Activated CD8-positive, alpha-beta memory T cell treated with anti-CD3 and anti-CD28 coated beads, Interleukin-2, amount 50 U/mL, for 1 hour (primary cell): ENCODE measurements around the gene PRKCB.

Experiments
- DNase-seq: peaks from one replicate; pipeline ENCODE4 v3.0.0-alpha.2; 2020; ENCODE audit errors: extremely low read depth

The PRKCB gene

DNA sequence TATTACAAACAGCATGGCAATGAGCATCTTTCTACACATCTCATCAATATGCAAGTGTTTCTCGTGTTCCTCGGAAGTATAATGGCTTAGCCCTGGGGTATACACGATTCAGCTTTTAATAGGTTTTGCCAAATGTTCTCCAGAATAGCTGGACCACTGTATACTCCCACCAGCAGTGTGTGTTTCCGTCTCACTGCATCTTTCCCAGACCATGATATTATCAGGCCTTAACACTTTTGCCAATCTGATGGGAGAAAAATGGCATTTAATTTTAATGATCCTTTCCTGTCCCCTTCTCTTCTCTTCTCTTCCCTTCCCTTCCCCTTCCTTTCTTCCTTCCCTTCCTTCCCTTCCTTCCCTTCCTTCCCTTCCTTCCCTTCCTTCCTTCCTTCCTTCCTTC lies 30.8 kb downstream of the PRKCB start:
- DNase-seq, result no peak

DNA sequence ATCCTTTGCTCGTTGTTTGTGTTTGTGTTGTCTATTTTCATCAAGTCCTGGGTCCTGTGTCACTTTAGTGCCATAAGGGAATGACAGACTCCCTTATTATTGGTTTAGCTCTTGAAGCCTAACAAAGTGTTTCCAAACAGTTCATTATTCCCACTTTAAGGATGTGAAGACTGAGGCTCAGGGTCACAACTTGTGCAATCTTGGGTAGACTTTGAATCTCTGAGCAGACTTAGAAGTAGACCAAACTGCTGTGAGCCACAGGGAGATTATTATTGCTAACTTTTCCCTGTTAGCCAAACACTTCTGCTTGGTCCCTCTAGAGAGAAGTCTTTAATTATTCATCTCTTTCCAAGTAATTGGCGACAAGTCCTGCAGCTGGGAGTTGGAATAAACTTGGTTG lies 31.8 kb downstream of the PRKCB start:
- no peak for DNase-seq

GRCh38 chr16:23868136-23868535 lies 32.4 kb downstream of the PRKCB start:
- no peak for DNase-seq

GRCh38 chr16:23869052-23869451 lies 33.3 kb downstream of the PRKCB start:
- DNase-seq, result no peak

GRCh38 chr16:23871924-23872323 lies 36.1 kb downstream of the PRKCB start:
- no peak for DNase-seq

- no peak for DNase-seq
Measured at GRCh38 chr16:23874613-23875294, 39.0 kb downstream of the PRKCB start.

DNA sequence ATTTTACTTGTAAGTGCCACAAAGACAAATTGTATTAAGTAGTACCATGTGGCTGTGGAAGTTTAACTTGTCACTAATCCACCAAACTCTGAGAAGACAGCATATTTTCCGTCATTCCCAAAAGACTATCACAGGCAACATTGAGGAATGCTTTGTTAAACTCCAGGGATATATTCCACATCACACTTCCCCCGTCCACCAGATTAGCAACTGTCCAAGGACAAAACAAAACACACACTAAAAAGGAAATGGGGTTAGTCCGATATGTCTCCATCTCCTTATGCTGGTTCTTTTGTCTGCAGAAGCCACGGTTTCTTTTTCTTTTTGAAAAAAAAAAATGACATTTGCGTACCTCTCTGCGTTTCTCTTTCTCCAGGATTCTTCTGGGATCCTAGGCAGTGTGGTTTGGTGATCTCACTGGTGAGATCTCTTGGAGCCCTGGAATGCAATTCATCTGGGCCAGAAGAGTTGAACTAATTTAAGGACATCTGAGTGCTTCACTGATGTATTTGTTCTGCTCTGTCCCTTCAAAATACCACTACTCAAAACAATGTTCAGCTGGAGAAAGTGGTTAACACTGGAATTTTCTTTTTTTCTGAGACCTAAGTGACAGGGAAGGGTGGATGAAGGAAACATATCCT lies 40.6 kb downstream of the PRKCB start:
- DNase-seq, result no peak

DNA sequence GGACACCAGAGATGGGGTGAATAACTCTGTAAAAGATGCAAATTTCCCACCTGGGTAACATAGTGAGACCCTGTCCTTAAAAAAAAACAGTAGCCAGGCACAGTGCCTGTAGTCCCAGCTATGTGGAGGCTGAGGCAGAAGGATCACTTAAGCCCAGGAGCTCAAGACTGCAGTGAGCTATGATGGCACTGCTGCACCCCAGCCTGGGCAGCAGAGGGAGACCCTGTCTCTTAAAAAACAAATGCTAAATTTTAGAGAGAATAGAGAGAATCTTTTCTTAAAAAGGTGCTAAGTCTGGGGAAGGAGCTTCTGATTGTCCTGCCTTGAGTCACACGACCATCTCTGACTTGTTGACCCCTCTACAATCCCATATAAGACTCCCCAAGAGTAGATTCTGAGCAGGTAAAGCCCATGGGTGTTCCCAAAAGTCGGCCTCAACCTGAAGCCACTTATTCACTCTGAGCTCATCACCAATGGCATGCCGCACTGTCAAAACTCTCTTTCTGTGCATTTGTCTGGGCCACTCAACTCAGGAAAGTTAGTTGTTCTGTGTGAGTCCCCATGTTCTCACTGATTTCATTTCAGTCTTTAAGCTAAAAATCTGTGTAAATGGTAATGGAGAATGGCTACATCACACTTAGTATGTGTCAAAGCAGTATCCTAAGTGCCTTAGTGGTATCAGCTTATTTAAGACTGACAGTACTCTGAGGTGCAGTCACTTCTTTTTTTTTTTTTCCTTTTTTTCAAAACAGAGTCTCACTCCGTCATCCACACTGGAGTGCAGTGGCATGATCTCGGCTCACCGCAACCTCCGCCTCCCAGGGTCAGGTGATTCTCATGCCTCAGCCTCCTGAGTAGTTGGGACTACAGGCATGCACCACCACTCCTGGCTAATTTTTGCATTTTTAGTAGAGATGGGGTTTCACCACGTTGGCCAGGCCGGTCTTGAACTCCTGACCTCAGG lies 41.6 kb downstream of the PRKCB start:
- DNase-seq, result no peak

DNA sequence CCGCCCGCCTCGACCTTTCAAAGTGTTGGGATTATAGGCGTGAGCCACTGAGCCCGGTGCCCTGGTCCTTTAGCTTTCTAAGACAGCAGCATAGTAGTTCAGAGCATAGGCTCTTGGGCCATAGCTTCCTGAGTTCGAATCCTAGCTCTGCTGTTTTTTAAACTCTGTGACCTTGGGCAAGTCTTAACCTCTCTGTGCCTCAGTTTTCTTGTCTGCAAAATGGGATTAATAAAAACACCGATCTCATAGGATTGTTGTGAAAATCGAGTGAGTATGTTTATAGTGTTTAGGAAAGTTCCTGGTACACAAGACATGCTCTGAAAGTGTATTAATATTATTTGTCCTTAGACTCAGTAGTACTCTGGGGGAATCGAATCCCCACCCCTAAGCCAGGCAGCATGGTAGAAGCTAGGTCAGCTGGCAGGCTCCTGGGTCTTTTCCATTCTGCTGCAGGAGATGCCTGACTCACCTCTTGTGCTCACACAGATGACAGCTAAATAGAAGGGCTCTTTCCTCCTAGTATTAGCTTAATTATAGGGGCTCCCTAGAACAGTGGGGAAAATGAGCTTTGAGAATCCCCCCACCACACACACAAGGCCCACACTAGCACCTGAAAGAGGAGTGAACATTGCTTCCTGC lies 44.1 kb downstream of the PRKCB start:
- DNase-seq, result no peak

GRCh38 chr16:23889189-23889588 lies 53.4 kb downstream of the PRKCB start:
- no peak for DNase-seq

DNA sequence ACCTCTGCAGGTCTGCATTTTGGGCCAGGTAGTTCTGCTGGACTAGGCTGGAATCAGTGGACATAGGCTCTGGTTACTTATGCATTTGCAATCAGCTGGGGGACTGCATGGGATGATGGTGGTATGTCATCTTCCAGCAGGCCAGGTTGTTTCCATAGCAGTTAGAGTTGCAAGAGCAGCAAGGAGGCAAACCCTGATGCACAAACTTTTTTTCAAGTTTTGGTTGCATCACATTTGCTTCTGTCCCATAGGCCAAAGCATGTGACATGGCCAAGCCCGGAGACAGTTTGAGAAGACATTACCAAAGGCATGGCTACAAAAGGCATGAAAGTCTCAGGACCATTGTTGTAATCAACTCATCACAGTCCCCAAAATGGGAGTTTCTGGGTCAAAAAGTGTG lies 58.2 kb downstream of the PRKCB start:
- no peak for DNase-seq

- DNase-seq, result no peak
Measured at GRCh38 chr16:23895052-23895451, 59.3 kb downstream of the PRKCB start.

DNA sequence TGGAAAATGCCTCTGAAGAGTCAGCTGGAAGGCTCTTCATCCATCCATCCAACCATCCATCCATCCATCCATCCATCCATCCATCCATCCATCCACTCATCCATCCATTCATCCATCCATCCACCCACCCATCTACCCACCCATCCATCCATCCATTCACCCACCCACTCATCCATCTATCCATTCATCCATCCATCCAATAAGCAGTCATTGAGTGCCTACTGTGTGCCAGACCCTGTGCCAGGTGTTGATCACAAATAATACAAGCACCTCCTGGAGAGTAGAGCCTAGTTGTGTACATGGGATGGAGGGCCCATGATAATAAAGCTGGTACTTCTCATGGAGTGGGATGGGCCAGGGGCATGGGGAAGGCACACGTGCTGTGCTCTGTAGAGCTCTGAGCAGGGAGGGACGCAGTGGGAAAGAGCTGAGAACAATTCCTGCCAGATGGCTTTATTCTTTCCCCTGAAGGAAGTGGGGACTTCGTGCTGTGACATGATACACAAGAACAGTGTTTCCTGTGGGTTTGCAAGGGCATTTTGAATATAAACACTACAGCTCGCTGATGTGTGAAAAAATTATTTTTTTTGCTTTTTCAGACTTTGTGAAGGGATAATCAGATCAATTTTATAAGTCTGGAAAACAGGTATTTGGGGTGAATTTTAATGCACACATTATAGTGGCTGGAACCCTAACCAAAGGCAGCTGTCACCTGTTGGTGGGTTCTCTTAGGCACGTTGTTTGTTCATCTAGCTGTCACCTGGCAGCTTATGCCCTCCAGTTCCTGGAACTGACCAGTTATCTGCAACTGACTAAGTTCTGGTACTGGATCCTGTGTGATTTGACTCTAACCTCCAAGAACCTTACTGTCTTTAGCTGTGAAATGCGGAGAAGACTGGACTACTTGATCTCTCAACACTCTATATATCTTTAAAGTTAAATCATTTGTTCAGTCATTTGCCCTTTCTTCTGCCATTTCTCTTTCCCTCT lies 61.3 kb downstream of the PRKCB start:
- DNase-seq, result no peak

DNA sequence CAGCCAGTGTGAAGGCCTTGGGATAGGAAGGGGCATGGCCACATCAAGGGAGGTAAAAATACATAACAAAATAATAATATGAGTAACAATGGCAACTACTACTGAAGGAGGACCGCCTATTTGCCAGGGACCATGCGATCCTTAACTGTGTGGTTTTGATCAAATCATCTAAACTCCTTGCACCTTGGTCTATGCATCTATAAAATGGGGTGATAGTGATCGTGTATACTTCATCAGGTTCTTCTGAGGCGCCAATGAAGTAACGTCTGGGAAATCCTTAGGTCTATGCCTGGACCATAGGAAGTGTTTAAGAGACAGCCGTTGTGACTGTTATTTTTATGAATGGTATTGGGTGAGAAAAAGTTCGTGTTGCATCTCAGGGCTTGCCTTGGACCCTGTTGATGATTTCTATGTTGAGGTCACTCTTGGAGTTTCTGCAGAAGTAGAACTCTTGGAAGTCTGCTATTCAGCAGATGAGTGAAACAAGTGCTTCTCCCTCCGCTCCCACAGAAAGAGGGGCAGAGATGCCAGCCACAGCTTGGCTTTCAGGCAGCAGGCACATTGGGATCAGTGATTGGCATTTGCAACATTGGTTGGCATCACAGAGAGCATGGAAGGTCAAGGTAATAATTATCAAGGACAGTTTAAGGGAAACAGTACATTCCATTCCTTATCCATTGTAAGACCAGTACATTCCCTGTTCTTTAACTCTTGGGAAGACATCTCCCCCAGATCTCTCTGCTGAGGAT lies 63.1 kb downstream of the PRKCB start:
- no peak for DNase-seq

GRCh38 chr16:23899869-23900268 lies 64.1 kb downstream of the PRKCB start:
- no peak for DNase-seq

DNA sequence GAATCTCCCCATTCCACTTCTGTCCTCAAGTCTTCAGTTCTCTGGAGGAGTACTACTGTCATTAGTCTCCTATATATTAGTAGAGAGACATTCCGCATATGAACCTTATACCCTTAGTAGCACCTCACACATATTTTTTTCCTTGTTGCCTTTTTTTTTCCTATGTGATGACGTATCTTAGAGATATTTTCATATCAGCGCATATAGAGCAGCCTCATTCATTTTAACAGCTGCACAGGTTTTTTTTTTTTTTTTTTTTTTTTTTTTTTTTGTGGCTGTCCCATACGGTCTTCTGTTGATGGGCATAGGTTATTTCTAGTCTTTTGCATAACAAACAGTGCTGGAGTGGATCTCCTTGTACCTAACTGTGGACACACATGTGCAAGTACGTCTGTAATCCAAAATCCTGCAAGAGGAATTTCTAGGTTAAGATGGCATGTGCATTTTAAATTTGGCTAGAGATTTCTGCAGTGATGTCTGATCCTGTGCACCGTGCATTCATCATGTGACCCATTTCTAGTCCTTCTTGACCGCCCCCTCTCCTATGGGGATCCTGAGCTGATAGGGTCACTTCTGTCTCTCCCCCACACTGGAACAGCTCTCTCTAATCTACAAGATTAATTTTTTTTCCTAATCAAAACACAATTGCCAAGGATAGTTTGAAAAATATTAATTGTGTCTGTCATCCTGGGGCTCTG lies 64.8 kb downstream of the PRKCB start:
- no peak for DNase-seq

- DNase-seq, result no peak
Measured at GRCh38 chr16:23901178-23902033, 65.6 kb downstream of the PRKCB start.

DNA sequence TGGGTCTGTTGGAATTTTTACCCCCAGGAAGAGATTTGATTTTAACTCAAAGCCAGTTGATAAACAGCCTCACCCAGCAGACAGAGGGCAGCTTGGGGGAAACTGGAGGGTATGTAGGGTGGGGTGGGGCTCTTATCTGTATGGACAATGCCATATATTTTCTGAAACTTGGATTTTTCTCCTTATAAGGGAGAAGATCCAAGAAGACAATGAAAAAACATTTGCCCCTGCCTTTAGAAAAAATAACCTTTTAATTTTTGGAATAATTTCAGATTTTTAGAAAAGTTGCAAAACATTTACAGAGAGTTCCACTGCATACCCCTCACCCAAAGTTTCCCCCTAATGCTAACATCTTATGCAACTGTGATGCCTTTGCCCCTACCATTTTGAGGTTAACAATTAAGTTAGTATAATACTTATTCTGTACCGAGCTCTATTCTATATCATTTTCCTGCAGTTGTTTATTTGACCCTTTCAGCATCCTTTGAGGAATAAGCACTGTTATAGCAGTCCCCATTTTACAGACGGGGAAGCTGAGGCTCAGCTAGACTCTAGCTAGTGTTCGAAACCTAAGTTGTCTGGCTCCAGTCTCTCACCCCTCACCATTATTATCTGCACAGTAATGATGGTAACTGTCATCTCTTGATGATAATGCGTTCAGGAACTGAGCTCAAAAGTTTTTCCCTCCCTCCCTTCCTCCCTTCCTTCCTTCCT lies 66.4 kb downstream of the PRKCB start:
- no peak for DNase-seq
